HG02610 (cell line): Measurements from ENCODE around the gene DZIP3.
A peak's percentile ranks its signal among the peaks of the same experiment; 100 is the strongest.
"Not testable (repeated sequence)": the region's sequence is repeated elsewhere in the genome, so short reads cannot be mapped to it uniquely, and the experiment has no call there.

Experiments
- ATAC-seq: cut with Tn5 transposase; IDR thresholded peaks from one replicate; pipeline ENCODE4 v1.9.1; 2021; ENCODE audit warnings: mild to moderate bottlenecking, moderate library complexity; ENCODE audit not compliant: unreplicated experiment

DZIP3 gene

GRCh38 chr3:108595321-108595720 is 5.8 kb downstream of the DZIP3 start:
- no peak for ATAC-seq

DNA sequence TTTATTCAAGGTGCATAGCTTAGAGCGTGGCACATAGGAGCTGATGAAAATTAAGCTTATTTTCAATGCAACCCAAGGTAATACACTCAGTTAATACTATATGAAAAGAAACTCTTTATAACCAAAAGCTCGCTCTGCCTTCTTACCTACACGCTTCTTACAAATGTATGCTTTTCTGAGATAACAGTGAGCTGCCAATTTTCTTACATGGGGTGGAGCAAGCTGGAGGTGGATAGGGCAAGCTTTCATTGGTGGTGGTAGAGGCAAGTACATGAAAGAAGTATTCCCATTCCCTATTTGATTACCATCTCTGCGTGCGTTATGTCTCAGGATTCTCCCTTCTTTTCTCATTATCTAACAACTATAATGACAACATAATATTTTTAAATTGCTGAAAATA is 8.9 kb downstream of the DZIP3 start:
- ATAC-seq = no peak

GRCh38 chr3:108599677-108600409 is 10.3 kb downstream of the DZIP3 start:
- ATAC-seq = peak; percentile 58

- peak; percentile 70 for ATAC-seq
These were observed 12.9 kb downstream of the DZIP3 start for GRCh38 chr3:108602249-108602934.

GRCh38 chr3:108602935-108603294 is 13.4 kb downstream of the DZIP3 start:
- no peak for ATAC-seq

GRCh38 chr3:108603691-108604090 is 14.2 kb downstream of the DZIP3 start:
- ATAC-seq = no peak

GRCh38 chr3:108605028-108605427 is 15.5 kb downstream of the DZIP3 start:
- ATAC-seq = no peak

DNA sequence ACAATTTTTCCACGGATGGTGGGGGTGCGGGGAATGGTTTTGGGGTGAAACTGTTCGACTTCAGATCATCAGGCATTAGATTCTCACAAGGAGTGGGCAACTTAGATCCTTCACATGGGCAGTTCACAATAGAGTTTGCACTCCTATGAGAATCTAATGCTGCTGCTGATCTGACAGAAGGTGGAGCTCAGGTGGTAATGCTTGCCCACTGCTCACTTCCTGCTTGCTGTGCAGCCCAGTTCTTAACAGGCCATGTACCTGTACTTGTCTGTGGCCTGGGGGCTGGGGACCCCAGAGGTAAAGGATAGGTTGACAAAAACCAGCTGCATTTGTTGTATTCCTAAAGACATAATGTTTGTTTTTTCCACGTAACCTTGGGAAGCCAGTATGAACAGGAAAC is 16.0 kb downstream of the DZIP3 start:
- ATAC-seq = no peak

- no peak for ATAC-seq
These were observed 19.2 kb downstream of the DZIP3 start for GRCh38 chr3:108608750-108609149.

GRCh38 chr3:108610651-108611050 is 21.1 kb downstream of the DZIP3 start:
- no peak for ATAC-seq

DNA sequence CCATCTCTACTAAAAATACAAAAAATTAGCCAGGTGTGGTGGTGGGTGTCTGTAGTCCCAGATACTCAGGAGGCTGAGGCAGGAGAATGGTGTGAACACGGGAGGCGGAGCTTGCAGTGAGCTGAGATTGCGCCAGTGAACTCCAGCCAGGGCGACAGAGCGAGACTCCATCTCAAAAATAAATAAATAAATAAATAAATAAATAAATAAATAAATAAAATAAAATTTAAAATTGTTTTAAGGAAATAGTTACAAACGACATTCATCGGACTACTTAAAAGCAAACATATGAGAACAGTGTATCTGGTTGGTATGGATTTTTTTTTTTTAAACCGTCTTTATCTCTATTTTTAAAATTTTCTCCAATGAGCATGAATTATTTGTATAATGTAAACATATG is 26.6 kb downstream of the DZIP3 start:
- ATAC-seq = not testable (repeated sequence)

DNA sequence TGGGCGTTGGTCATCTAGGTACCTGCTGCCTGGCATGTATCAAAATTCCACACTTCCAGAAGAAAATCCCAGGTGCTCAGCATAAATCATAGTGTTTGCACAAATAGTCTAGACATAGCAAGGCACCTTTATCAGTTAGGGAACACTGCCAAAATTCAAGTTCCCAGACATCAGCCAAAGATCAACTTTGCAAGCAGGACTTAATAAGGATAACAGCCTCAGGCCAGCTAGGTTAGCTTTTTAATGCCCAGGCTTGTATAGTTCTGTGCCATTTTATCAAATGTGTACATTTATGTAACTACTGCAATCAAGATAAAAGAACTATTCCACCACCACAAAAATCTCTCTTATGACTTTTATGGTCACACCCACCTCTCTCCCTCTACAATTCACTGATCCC is 30.7 kb downstream of the DZIP3 start:
- ATAC-seq = no peak

DNA sequence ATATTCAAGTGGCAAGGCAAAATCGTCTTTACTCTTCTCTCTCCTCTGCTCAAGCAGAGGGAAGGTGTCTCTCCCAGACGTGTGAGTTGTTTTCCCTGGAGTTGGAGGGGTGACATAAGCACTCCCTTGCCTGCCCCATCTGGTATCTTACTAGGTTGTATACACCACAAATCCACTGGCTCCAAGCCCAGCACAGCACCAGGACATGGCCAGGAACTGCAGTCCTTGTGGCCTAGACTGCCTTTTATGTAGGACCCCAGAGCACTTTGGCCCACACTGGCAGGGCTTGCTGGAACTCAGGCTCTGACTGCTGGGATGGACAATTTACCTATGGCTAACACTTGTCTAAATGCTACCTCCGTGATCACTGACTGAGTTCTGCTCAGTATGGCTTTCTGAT is 34.0 kb downstream of the DZIP3 start:
- no peak for ATAC-seq

GRCh38 chr3:108629974-108630373 is 40.5 kb downstream of the DZIP3 start:
- ATAC-seq = no peak

GRCh38 chr3:108642526-108642925 is 53.0 kb downstream of the DZIP3 start:
- no peak for ATAC-seq

GRCh38 chr3:108645364-108645763 is 55.8 kb downstream of the DZIP3 start:
- no peak for ATAC-seq

DNA sequence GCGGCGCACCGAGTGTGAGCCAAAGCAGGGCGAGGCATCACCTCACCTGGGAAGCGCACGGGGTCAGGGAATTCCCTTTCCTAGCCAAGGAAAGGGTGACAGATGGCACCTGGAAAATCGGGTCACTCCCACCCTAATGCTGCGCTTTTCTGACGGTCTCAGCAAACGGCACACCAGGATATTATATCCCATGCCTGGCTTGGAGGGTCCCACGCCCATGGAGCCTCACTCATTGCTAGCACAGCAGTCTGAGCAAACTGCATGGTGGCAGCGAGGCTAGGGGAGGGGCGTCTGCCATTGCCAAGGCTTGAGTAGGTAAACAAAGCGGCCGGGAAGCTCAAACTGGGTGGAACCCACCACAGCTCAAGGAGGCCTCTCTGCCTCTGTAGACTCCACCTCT is 66.1 kb downstream of the DZIP3 start:
- ATAC-seq = not testable (repeated sequence)

DNA sequence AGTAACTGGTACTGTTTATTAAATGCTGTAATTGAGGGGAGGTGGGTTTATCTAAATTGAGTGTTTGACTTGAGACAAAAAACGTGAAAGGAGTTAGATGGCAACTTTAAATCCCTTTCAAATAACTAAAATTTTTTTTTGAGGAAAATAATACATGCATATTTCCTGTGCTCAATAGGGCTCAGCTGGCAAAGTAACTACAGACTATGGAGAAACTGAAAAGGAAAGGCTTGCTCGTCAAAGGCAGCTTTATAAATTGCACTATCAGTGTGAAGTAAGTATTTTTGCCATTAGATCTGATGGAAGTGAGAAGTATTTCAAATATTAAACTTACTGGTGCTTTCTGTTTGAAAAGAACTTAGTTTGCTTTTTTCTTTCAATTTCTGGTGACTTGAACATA is 72.2 kb downstream of the DZIP3 start:
- no peak for ATAC-seq

DNA sequence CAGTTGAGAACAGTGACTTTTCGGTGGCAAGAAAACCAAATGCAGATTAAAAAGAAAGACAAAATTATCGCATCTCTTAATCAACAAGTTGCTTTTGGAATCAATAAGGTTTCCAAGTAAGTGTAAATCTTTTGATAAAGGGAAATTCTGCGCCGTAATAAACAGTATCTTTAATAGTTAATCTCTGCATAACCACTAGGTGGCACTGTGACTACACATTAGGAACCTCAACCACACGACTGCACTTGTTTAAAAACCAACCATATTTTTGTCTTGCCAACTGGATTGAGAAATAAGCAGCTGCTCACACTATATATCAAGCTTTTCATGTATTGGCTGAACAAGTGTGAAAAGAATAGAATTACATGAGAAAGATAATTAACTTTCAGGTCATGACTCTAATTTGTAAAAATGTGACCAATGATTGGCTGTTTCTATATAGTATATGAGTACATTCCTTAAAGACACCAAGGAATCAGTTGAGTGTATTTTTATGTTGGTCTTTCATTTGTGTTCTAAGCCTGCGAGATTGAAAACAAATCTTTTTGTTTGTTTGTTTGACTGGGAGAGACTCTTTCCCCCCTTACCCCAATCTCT is 72.7 kb downstream of the DZIP3 start:
- ATAC-seq = peak; percentile 76

DNA sequence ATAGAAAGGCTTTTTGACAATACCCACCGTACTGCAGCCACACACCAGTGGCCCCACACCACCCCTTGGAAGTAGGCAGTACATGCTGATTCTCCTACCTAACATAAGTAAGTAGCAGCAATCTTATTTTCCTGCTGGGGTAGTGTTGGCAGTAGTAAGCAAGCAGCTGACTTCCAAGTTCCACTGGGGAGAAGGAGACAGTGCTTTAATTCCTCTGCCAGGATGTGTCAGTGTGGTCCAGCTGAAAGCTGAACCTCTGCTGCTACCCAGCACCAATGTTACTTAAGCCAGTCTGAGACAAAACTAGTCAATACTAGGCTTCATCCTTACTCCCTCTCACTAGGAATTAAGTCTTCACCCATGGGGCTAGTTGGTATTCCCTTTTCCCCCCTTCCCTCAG is 74.7 kb downstream of the DZIP3 start:
- no peak for ATAC-seq

GRCh38 chr3:108667312-108667711 is 77.8 kb downstream of the DZIP3 start:
- no peak for ATAC-seq

DNA sequence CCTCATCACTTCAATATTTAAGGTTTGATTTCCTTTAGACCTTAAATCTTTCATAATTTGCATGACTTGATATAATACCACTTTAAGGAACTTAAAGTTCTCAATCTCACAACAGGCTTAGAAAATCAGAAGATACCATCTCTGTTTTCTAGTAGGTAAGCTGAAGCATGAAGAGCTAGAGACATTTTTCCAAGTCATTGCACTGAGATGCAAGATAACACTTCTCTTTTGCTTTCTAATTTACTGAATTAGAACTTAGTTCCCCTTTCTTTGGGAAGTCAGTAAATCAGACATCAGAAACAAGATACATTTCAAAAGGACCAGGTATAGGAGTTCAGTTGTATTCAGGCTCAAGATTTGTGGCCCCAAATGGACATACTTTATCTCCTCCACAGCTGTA is 79.7 kb downstream of the DZIP3 start:
- peak; percentile 47 for ATAC-seq
